Endodermal cell (in vitro differentiated cells): Measurements from ENCODE around the gene AGTRAP. TPM values are rescaled to one million over a fixed set of nuclear protein-coding genes. Genes with fewer than 3 reads are reported as not detected.

ENCODE experiments used
- DNase-seq: peaks from one replicate; pipeline ENCODE4 v3.0.0-alpha.2; 2017
- H3K27ac ChIP-seq: 2 replicates; pipeline ENCODE4 v1.5.1; 2013; ENCODE audit warnings: mild to moderate bottlenecking, low read depth, low read length, moderate library complexity
- H3K27me3 ChIP-seq: 2 replicates; pipeline ENCODE4 v1.6.1; 2013; ENCODE audit warnings: mild to moderate bottlenecking, low read length, moderate library complexity; ENCODE audit not compliant: insufficient read depth, control insufficient read depth, poor library complexity, severe bottlenecking
- H3K36me3 ChIP-seq: 2 replicates; pipeline ENCODE4 v1.7.0; 2013; ENCODE audit warnings: mild to moderate bottlenecking, low read length, moderate library complexity; ENCODE audit not compliant: control insufficient read depth, insufficient read depth
- H3K4me1 ChIP-seq: one replicate; pipeline ENCODE4 v1.7.0; 2013; ENCODE audit warnings: low read length; ENCODE audit not compliant: control insufficient read depth, insufficient read depth
- H3K4me3 ChIP-seq: 2 replicates; pipeline ENCODE4 v1.5.1; 2013; ENCODE audit warnings: mild to moderate bottlenecking, low read length, moderate library complexity
- H3K9ac ChIP-seq: 2 replicates; pipeline ENCODE4 v1.6.1; 2013; ENCODE audit warnings: mild to moderate bottlenecking, low read length, moderate library complexity; ENCODE audit not compliant: poor library complexity, severe bottlenecking; ENCODE audit errors: extremely low read depth
- H3K9me3 ChIP-seq: 2 replicates; pipeline ENCODE4 v1.6.1; 2013; ENCODE audit warnings: mild to moderate bottlenecking, low read length, moderate library complexity; ENCODE audit not compliant: control insufficient read depth
- H3K27ac Mint-ChIP-seq: 2 replicates; pipeline ENCODE4 v1.8.0; 2020; ENCODE audit warnings: mixed read lengths
- H3K27me3 Mint-ChIP-seq: 2 replicates; pipeline ENCODE4 v1.8.0; 2021; ENCODE audit warnings: mild to moderate bottlenecking, mixed read lengths; ENCODE audit not compliant: insufficient read depth
- H3K36me3 Mint-ChIP-seq: 2 replicates; pipeline ENCODE4 v1.8.0; 2020; ENCODE audit warnings: low read depth, mixed read lengths
- H3K4me1 Mint-ChIP-seq: 2 replicates; pipeline ENCODE4 v1.8.0; 2020; ENCODE audit warnings: mixed read lengths
- H3K4me3 Mint-ChIP-seq: 2 replicates; pipeline ENCODE4 v1.8.0; 2020; ENCODE audit warnings: mild to moderate bottlenecking, moderate library complexity, mixed read lengths
- H3K9me3 Mint-ChIP-seq: 2 replicates; pipeline ENCODE4 v1.8.0; 2020; ENCODE audit warnings: mild to moderate bottlenecking, mixed read lengths
- CTCF ChIP-seq: fragments of 200-600 bp; sonication (generic); conservative IDR thresholded peaks from 2 replicates; pipeline ENCODE4 v1.5.0; 2021; ENCODE audit warnings: antibody characterized with exemption, mild to moderate bottlenecking
- WGBS, 2 experiments: methylation state at CpG; one replicate each; pipeline versions ENCODE4 v1.1.5 to v1.1.7; 2013; ENCODE audit warnings: missing lambda C conversion rate in 2 of 2, mixed read lengths in 1 of 2; ENCODE audit not compliant: insufficient coverage in 1 of 2, insufficient read length in 1 of 2; 5-methylcytosine and 5-hydroxymethylcytosine counted together
- total RNA-seq, 2 donors: library from RNA; stranded (reverse); fragmentation: NEBNext Ultra II Directional in 1 of 2; extraction: Animal tissue kit (Norgen Biotek cat#: 25700) in 1 of 2; gene quantifications; 2 replicates in 1 of 2; 3 replicates in 1 of 2; pipeline ENCODE4 v1.2.1, GENCODE V29; 2021

The AGTRAP gene
- total RNA-seq, 2 donors from 2014 or later, result 71.3 to 81.2 TPM

DNA sequence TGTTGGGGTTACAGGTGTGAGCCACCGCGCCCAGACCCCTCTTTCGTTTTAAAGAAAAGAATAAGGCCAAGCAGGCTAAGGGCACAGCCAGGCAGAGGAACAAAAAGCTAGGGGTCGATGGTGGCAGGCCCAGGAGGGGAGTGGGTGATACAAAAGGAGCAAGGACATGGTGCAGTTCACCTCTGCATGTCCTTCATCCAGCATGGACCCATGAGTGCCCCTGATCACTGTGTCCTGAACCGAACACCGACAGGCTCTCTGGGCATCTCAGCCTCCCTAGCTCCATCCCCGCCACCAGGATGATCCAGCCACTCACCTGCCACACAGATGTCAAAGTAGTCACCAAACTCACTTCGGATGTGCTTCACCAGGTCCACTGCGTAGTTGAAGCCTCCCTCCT, 64.0 kb downstream of the AGTRAP start:
- DNase-seq, result no peak
- 88 to 93% methylated on average over 7 to 9 of the region's 9 CpGs for WGBS, 2 experiments
- peaks cover 33% of the 10 kb centered on the region for H3K36me3 Mint-ChIP-seq
- Histone ChIP-seq H3K4me3 (no peak overlapping the region), H3K27me3 (no peaks in the 10 kb centered on the region), H3K9ac (no peak overlapping the region), H3K36me3 (peaks cover 28% of the 10 kb centered on the region), H3K27ac (no peak overlapping the region), H3K4me1 (peaks cover 10% of the 10 kb centered on the region), H3K9me3 (no peaks in the 10 kb centered on the region)
- peaks cover 25% of the 10 kb centered on the region for H3K4me1 Mint-ChIP-seq
- TF ChIP-seq CTCF, result no peak
- peak overlapping the region; percentile 58 for H3K27ac Mint-ChIP-seq
- no peaks in the 10 kb centered on the region for H3K27me3 Mint-ChIP-seq
- H3K9me3 Mint-ChIP-seq, result no peaks in the 10 kb centered on the region
- H3K4me3 Mint-ChIP-seq, result no peak overlapping the region

DNA sequence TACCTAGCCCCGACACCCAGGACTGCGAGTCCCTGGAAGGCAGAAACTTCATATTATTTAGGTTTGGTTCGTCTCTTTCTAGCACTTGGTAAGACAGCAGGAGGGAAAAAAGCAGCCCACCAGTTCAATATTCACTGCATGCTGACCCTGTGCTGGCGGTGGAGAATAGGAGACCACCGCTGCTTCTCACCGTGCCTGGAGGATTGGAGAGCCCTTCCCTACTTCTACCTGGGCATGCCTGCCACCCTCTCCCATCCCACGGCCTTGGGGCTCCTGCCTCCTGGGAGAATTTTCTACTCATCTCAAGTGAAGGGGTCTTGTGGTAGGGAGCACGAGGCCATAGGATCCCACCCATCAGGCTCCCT, 64.4 kb downstream of the AGTRAP start:
- no peaks in the 10 kb centered on the region for H3K27me3 Mint-ChIP-seq
- H3K4me3 Mint-ChIP-seq, result no peak overlapping the region
- no peaks in the 10 kb centered on the region for H3K9me3 ChIP-seq
- no peak overlapping the region for H3K27ac ChIP-seq
- no peak overlapping the region for H3K9ac ChIP-seq
- H3K36me3 ChIP-seq, result peaks cover 24% of the 10 kb centered on the region
- peaks cover 25% of the 10 kb centered on the region for H3K4me1 Mint-ChIP-seq
- 94 to 96% methylated on average over 6 to 8 of the region's 8 CpGs for WGBS, 2 experiments
- H3K9me3 Mint-ChIP-seq, result no peaks in the 10 kb centered on the region
- peaks cover 10% of the 10 kb centered on the region for H3K4me1 ChIP-seq
- H3K27me3 ChIP-seq, result no peaks in the 10 kb centered on the region
- no peak for DNase-seq
- peaks cover 30% of the 10 kb centered on the region for H3K36me3 Mint-ChIP-seq
- H3K4me3 ChIP-seq, result no peak overlapping the region
- peak overlapping the region; percentile 58 for H3K27ac Mint-ChIP-seq
- no peak for TF ChIP-seq CTCF

Other genes with a start within 250 kb of the AGTRAP start
- 10 to 100 TPM; 14.1 to 32.0 TPM for gene FBXO2, start 81.7 kb upstream of the AGTRAP start, total RNA-seq
- 10 to 100 TPM; 29.1 to 39.1 TPM for gene FBXO44, start 81.3 kb upstream of the AGTRAP start, total RNA-seq
- gene FBXO6, start 71.9 kb upstream of the AGTRAP start, total RNA-seq, result 1 to 10 TPM; 2.7 to 4.1 TPM
- gene MAD2L2, start 55.0 kb upstream of the AGTRAP start, total RNA-seq, result 100 to 1,000 TPM; 128 to 132 TPM
- 1 to 10 TPM; 5.4 to 6.0 TPM for gene DRAXIN, start 44.4 kb upstream of the AGTRAP start, total RNA-seq
- gene C1orf167, start 26.1 kb downstream of the AGTRAP start, total RNA-seq, result 1 to 10 TPM in 1 of 2 donors, under 1 TPM in 1; 0.95 to 1.4 TPM
- 10 to 100 TPM; 22.3 to 30.0 TPM for gene MTHFR, start 69.8 kb downstream of the AGTRAP start, total RNA-seq
- gene CLCN6, start 70.1 kb downstream of the AGTRAP start, total RNA-seq, result 10 to 100 TPM; 29.6 to 31.5 TPM
- gene NPPA, start 111.6 kb downstream of the AGTRAP start, total RNA-seq, result not detected
- gene NPPB, start 122.8 kb downstream of the AGTRAP start, total RNA-seq, result 10 to 100 TPM; 45.8 to 51.9 TPM
- gene KIAA2013, start 190.3 kb downstream of the AGTRAP start, total RNA-seq, result 10 to 100 TPM; 36.2 to 36.7 TPM
- gene PLOD1, start 198.6 kb downstream of the AGTRAP start, total RNA-seq, result 10 to 100 TPM; 71.5 to 81.8 TPM
- gene MFN2, start 244.3 kb downstream of the AGTRAP start, total RNA-seq, result 10 to 100 TPM; 41.7 to 56.3 TPM